GM12878 (cell line): ENCODE results near the gene AP1S1. TPM values are rescaled to one million over a fixed set of nuclear protein-coding genes. Genes with fewer than 3 reads are reported as not detected.
A peak's percentile ranks its signal among the peaks of the same experiment; 100 is the strongest.

Experiments used
- BACH1 ChIP-seq: fragments of 450-650 bp; IDR thresholded peaks from 2 replicates; pipeline ENCODE4 v1.6.1; 2017; ENCODE audit warnings: mild to moderate bottlenecking, borderline replicate concordance
- CEBPB ChIP-seq, 2 experiments: fragments of 150-350 bp in 1 of 2; IDR thresholded peaks; 2 replicates each; pipeline ENCODE4 v1.6.1; 2012 to 2014; ENCODE audit warnings: low read depth in 2 of 2, low read length in 2 of 2, borderline replicate concordance in 1 of 2, inconsistent platforms in 1 of 2
- CTCF ChIP-seq, 3 experiments: IDR thresholded peaks in 2 of 3; conservative IDR thresholded peaks in 1 of 3; 2 replicates each; pipeline ENCODE4 v1.5.1; 2011; ENCODE audit warnings: low read depth in 3 of 3, low read length in 3 of 3, mild to moderate bottlenecking in 3 of 3, control low read depth in 2 of 3, moderate library complexity in 2 of 3, inconsistent platforms in 1 of 3, mixed read lengths in 1 of 3; ENCODE audit not compliant: control insufficient read depth in 2 of 3, insufficient read depth in 1 of 3; ENCODE audit errors: extremely low read depth in 1 of 3
- CUX1 ChIP-seq: IDR thresholded peaks from 2 replicates; pipeline ENCODE4 v1.6.1; 2012; ENCODE audit warnings: improper control_type of control experiment, low read depth, low read length; ENCODE audit not compliant: insufficient replicate concordance
- EGR1 ChIP-seq, 2 experiments: IDR thresholded peaks; 1 replicate in 1 of 2; 2 replicates in 1 of 2; pipeline ENCODE4 v1.6.1; 2011 to 2012; ENCODE audit warnings: low read depth in 2 of 2, low read length in 2 of 2, borderline replicate concordance in 1 of 2, mild to moderate bottlenecking in 1 of 2, moderate library complexity in 1 of 2
- EZH2 ChIP-seq: IDR thresholded peaks from 2 replicates; pipeline ENCODE4 v1.6.1; 2012; ENCODE audit warnings: low read depth, mild to moderate bottlenecking, control low read depth, inconsistent platforms, low read length, borderline replicate concordance; ENCODE audit not compliant: control insufficient read depth
- NR2C1 ChIP-seq: fragments of 450-650 bp; IDR thresholded peaks from 2 replicates; pipeline ENCODE4 v1.6.1; 2017; ENCODE audit warnings: antibody characterized with exemption, mild to moderate bottlenecking, moderate library complexity
- PAX5 ChIP-seq: IDR thresholded peaks from 2 replicates; pipeline ENCODE4 v1.6.1; 2011; ENCODE audit warnings: low read depth, low read length, borderline replicate concordance
- PKNOX1 ChIP-seq: fragments of 450-650 bp; IDR thresholded peaks from 2 replicates; pipeline ENCODE4 v1.6.1; 2016; ENCODE audit warnings: mild to moderate bottlenecking
- RFX5 ChIP-seq: IDR thresholded peaks from 2 replicates; pipeline ENCODE4 v1.6.1; 2011; ENCODE audit warnings: low read depth, low read length, improper control_type of control experiment
- SKIL ChIP-seq: fragments of 450-650 bp; IDR thresholded peaks from 2 replicates; pipeline ENCODE4 v1.6.1; 2017; ENCODE audit warnings: mild to moderate bottlenecking, low read depth, inconsistent platforms; ENCODE audit not compliant: poor library complexity, severe bottlenecking
- SRF ChIP-seq, 2 experiments: IDR thresholded peaks; 2 replicates each; pipeline ENCODE4 v1.6.1; 2011; ENCODE audit warnings: low read depth in 2 of 2, low read length in 2 of 2, mild to moderate bottlenecking in 1 of 2, moderate library complexity in 1 of 2
- WRNIP1 ChIP-seq: IDR thresholded peaks from 2 replicates; pipeline ENCODE4 v1.6.1; 2011; ENCODE audit warnings: low read depth, low read length, improper control_type of control experiment, borderline replicate concordance
- YBX1 ChIP-seq: fragments of 450-650 bp; IDR thresholded peaks from 2 replicates; pipeline ENCODE4 v1.6.1; 2016; ENCODE audit warnings: antibody characterized with exemption
- ZNF24 ChIP-seq: fragments of 450-650 bp; IDR thresholded peaks from 2 replicates; pipeline ENCODE4 v1.6.1; 2017; ENCODE audit warnings: antibody characterized with exemption, mild to moderate bottlenecking
- polyA plus RNA-seq, 11 experiments: library from polyadenylated mRNA; depleted of rRNA in 4 of 11; unstranded in 6 of 11; stranded (reverse) in 5 of 11; fragments of >200 nt; fragmentation: Nextera tagmentation in 4 of 11; fragmentation: Illumina TruSeq in 1 of 11; extraction: Ambion mirVana in 4 of 11; extraction: Trizol in 1 of 11; gene quantifications; 1 replicate in 1 of 11; 2 replicates in 10 of 11; pipeline versions ENCODE4 v1.2.1 to v1.2.3, GENCODE V29; 2011 to 2016; ENCODE audit warnings: inconsistent platforms in 2 of 11, missing spikeins in 2 of 11, low read depth in 1 of 11
- total RNA-seq, 4 experiments: library from RNA; depleted of rRNA in 3 of 4; stranded (reverse); fragments of >200 nt in 3 of 4; fragmentation: Illumina TruSeq in 1 of 4; extraction: Trizol in 1 of 4; gene quantifications; 2 replicates each; pipeline versions ENCODE4 v1.2.1 to v1.2.3, GENCODE V29; 2013 to 2021

AP1S1 gene
- total and polyA plus RNA-seq, 10 of the 15 experiments (the other 5 are each of a cell fraction or from before 2014, with no cell fraction given) = 2.5 to 121 (median 54.9) TPM

- TF ChIP-seq CTCF (IDR thresholded peaks at IDR 0.05 in 2 of 3, conservative IDR thresholded peaks at IDR 0.05 in 1 of 3; ENCODE audit: control insufficient read depth in 2 of 3, extremely low read depth in 1 of 3, insufficient read depth in 1 of 3, low read depth in 3 of 3, low read length in 3 of 3) (no peak), WRNIP1 (no peak), SRF (IDR thresholded peaks at IDR 0.05; ENCODE audit: low read depth in 2 of 2, low read length in 2 of 2) (no peak), PKNOX1 (peak; percentile 40; the same call in 1 of the 2 replicates), ZNF24 (no peak), NR2C1 (no peak), EGR1 (IDR thresholded peaks at IDR 0.05; ENCODE audit: borderline replicate concordance in 1 of 2, low read depth in 2 of 2, low read length in 2 of 2) (peak; percentile 31 to 62), CUX1 (no peak), PAX5 (no peak), YBX1 (no peak), BACH1 (no peak), CEBPB (IDR thresholded peaks at IDR 0.05; ENCODE audit: borderline replicate concordance in 1 of 2, low read depth in 2 of 2, low read length in 2 of 2) (no peak), RFX5 (peak; percentile 77), SKIL (no peak), EZH2 (no peak)
Measured at GRCh38 chr7:101153969-101154692, at the start of gene AP1S1 (continued).
